Activated CD8-positive, alpha-beta memory T cell treated with anti-CD3 and anti-CD28 coated beads, Interleukin-2, amount 50 U/mL, for 24 hours (primary cell): ENCODE results near the gene ADSS1.

Experiments used
- DNase-seq: peaks from one replicate; pipeline ENCODE4 v3.0.0-alpha.2; 2020; ENCODE audit errors: extremely low read depth

ADSS1 gene

GRCh38 chr14:104700225-104700651 is 23.8 kb upstream of the ADSS1 start:
- DNase-seq, result no peak

GRCh38 chr14:104700747-104701217 is 23.2 kb upstream of the ADSS1 start:
- no peak for DNase-seq

GRCh38 chr14:104701383-104702076 is 22.5 kb upstream of the ADSS1 start:
- no peak for DNase-seq

GRCh38 chr14:104702106-104702505 is 21.9 kb upstream of the ADSS1 start:
- no peak for DNase-seq

- DNase-seq, result no peak
Observed at GRCh38 chr14:104702673-104703072, 21.4 kb upstream of the ADSS1 start.

- DNase-seq, result no peak
Observed at GRCh38 chr14:104703269-104703668, 20.8 kb upstream of the ADSS1 start.

GRCh38 chr14:104704252-104704651 is 19.8 kb upstream of the ADSS1 start:
- DNase-seq, result no peak

GRCh38 chr14:104705340-104706047 is 18.5 kb upstream of the ADSS1 start:
- DNase-seq, result no peak

- DNase-seq, result no peak
Observed at GRCh38 chr14:104706733-104707607, 17.1 kb upstream of the ADSS1 start.

GRCh38 chr14:104707608-104708595 is 16.1 kb upstream of the ADSS1 start:
- no peak for DNase-seq

- DNase-seq, result peak; percentile 40
Observed at GRCh38 chr14:104708606-104709268, 15.3 kb upstream of the ADSS1 start.

GRCh38 chr14:104709387-104710039 is 14.5 kb upstream of the ADSS1 start:
- DNase-seq, result no peak

- DNase-seq, result no peak
Observed at GRCh38 chr14:104710071-104710735, 13.8 kb upstream of the ADSS1 start.

- no peak for DNase-seq
Observed at GRCh38 chr14:104712881-104713734, 10.9 kb upstream of the ADSS1 start.

GRCh38 chr14:104714066-104714465 is 10.0 kb upstream of the ADSS1 start:
- no peak for DNase-seq

GRCh38 chr14:104714681-104715080 is 9.3 kb upstream of the ADSS1 start:
- no peak for DNase-seq

GRCh38 chr14:104715416-104715815 is 8.6 kb upstream of the ADSS1 start:
- DNase-seq, result no peak

GRCh38 chr14:104715871-104716270 is 8.2 kb upstream of the ADSS1 start:
- no peak for DNase-seq
